ENCODE data around the gene PDE10A. TPM values are rescaled to one million over a fixed set of nuclear protein-coding genes. Genes with fewer than 3 reads are reported as not detected.

Gene PDE10A
- total RNA-seq, 1 experiment from 2014 or later, result 3.1 TPM

- TF ChIP-seq ZNF532 (CRISPR knock-in tag; IDR thresholded peaks at IDR 0.05; ENCODE audit: borderline replicate concordance) (no peak), RORB (CRISPR knock-in tag; IDR thresholded peaks at IDR 0.05) (no peak), MYBL2 (CRISPR knock-in tag; IDR thresholded peaks at IDR 0.05) (no peak)
Observed at GRCh38 chr6:165632194-165632593, 30.8 kb downstream of the PDE10A start (continued).

GRCh38 chr6:165630544-165630953 is 32.5 kb downstream of the PDE10A start:
- no peak overlapping the region for H3K27ac Mint-ChIP-seq
- no peak overlapping the region for H3K4me3 Mint-ChIP-seq

More at GRCh38 chr6:165630544-165630953, 32.5 kb downstream of the PDE10A start:
- POLR2A ChIA-PET, result no interaction called here
- CTCF ChIA-PET, result no interaction called here
- H3K4me1 Mint-ChIP-seq, result peaks cover 35% of the 10 kb centered on the region
- no peak for ATAC-seq
- H3K36me3 Mint-ChIP-seq, result no peaks in the 10 kb centered on the region
- DNase-seq (ENCODE audit: low spot score), result no peak
- no peak for TF ChIP-seq JUN (CRISPR knock-in tag; IDR thresholded peaks at IDR 0.05)
- no peak for TF ChIP-seq ZNF512 (CRISPR knock-in tag; IDR thresholded peaks at IDR 0.05; ENCODE audit: borderline replicate concordance)
- no peak for TF ChIP-seq ERG (CRISPR knock-in tag; IDR thresholded peaks at IDR 0.05)
- TF ChIP-seq NR2C2 (CRISPR knock-in tag; IDR thresholded peaks at IDR 0.05), result no peak
- TF ChIP-seq CREB1 (CRISPR knock-in tag; IDR thresholded peaks at IDR 0.05), result no peak
- TF ChIP-seq PREB (CRISPR knock-in tag; IDR thresholded peaks at IDR 0.05; ENCODE audit: borderline replicate concordance), result no peak
- TF ChIP-seq IRF1 (CRISPR knock-in tag; IDR thresholded peaks at IDR 0.05), result no peak
- TF ChIP-seq RELA (CRISPR knock-in tag; IDR thresholded peaks at IDR 0.05; ENCODE audit: borderline replicate concordance), result no peak
- no peak for TF ChIP-seq OVOL2 (CRISPR knock-in tag; IDR thresholded peaks at IDR 0.05; ENCODE audit: borderline replicate concordance)
- no peak for TF ChIP-seq ZMAT4 (CRISPR knock-in tag; IDR thresholded peaks at IDR 0.05)
- TF ChIP-seq ZNF232 (CRISPR knock-in tag; IDR thresholded peaks at IDR 0.05), result no peak
- no peak for TF ChIP-seq MYBL2 (CRISPR knock-in tag; IDR thresholded peaks at IDR 0.05)
- no peaks in the 10 kb centered on the region; the same call in 1 of the 2 replicates for H3K27me3 Mint-ChIP-seq (ENCODE audit: low read depth)
- H3K9me3 Mint-ChIP-seq, result no peaks in the 10 kb centered on the region

All from WTC11 (cell line).